ENCODE data around the gene CAMK2B. TPM values are rescaled to one million over a fixed set of nuclear protein-coding genes. Genes with fewer than 3 reads are reported as not detected.

The CAMK2B gene
- polyA plus RNA-seq, 2 of the 4 experiments (the other 2 are of a cell fraction): 0.17 TPM; not detected in 1

DNA sequence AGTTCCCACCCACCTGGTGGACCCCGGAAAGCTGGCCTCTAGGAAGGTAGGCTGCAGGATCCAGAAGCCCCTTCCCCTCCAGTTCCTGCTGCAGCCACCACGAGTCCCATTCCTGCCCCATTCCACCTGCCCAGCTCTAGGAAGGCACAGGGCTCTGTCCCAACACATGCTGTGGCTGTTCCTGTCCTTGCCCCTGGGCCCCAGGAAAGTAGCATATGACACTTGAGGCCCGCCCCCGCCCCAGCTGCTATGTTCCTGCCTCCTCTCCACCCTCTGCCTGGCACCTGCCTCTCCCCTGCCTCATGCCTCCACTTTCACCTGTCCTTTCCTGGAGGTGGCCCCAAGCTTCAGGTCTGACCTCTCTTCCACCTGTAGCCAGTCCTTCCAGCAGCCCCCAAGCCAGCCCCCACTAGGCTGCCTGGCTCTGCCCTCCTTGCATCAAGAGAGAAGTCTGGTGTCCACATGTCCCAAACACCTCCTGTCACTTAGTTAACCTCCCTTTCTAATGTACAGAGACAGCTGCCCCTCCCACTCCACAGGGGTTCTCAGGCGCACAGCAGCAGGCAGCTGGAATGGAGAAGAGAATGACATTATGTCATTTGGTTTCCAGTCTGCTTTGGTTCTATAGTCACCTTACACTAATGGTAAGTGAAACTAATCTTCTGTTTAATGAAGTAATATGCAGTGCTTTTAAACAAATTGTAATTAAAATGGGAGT is 101.9 kb downstream of the CAMK2B start:
- ChIA-PET CTCF (interaction anchor here (1.1 to 2.2 kb wide), 2 partner anchors 17 to 342 kb away, joined by 3 to 5 read pairs; no protein-coding TSS in a partner anchor), POLR2A (no interaction called here)
- no peak for ATAC-seq
- no peaks in the 10 kb centered on the region for H3K9me3 ChIP-seq
- no peak for DNase-seq (ENCODE audit: low read depth in 1 of 2, low spot score in 1 of 2)
- no peak overlapping the region for H3K4me3 ChIP-seq
- H3K4me2 ChIP-seq: no peak overlapping the region
- H3K4me1 ChIP-seq: no peaks in the 10 kb centered on the region
- 37% methylated on average over 3 of the region's 5 CpGs for WGBS (ENCODE audit: missing lambda C conversion rate)
- no peak for FAIRE-seq
- no peak overlapping the region for H3K27ac ChIP-seq
- no peak for TF ChIP-seq PHF8 (IDR thresholded peaks at IDR 0.05; ENCODE audit: borderline replicate concordance, low read depth)
- TF ChIP-seq HOXA7 (CRISPR knock-in tag; IDR thresholded peaks at IDR 0.05): no peak
- no peak for TF ChIP-seq RFX5 (IDR thresholded peaks at IDR 0.05)
- TF ChIP-seq POLR2AphosphoS2 (conservative IDR thresholded peaks at IDR 0.05; ENCODE audit: low read length): no peak
- TF ChIP-seq RARB (CRISPR knock-in tag; IDR thresholded peaks at IDR 0.05): no peak
- TF ChIP-seq KDM5A (IDR thresholded peaks at IDR 0.05): no peak
- TF ChIP-seq HEYL (CRISPR knock-in tag; IDR thresholded peaks at IDR 0.05): no peak
- no peak for TF ChIP-seq HDAC2 (IDR thresholded peaks at IDR 0.05)
- TF ChIP-seq BHLHE40 (IDR thresholded peaks at IDR 0.05; ENCODE audit: low read depth, low read length): no peak
- no peak for TF ChIP-seq KDM1A (IDR thresholded peaks at IDR 0.05; ENCODE audit: low read depth)
- TF ChIP-seq ZNF302 (CRISPR knock-in tag; IDR thresholded peaks at IDR 0.05): no peak
- TF ChIP-seq NPAS2 (CRISPR knock-in tag; IDR thresholded peaks at IDR 0.05; ENCODE audit: borderline replicate concordance): no peak
- no peak for TF ChIP-seq ESRRA (IDR thresholded peaks at IDR 0.05; ENCODE audit: borderline replicate concordance, low read length)
- TF ChIP-seq MAX (IDR thresholded peaks at IDR 0.05): no peak

DNA sequence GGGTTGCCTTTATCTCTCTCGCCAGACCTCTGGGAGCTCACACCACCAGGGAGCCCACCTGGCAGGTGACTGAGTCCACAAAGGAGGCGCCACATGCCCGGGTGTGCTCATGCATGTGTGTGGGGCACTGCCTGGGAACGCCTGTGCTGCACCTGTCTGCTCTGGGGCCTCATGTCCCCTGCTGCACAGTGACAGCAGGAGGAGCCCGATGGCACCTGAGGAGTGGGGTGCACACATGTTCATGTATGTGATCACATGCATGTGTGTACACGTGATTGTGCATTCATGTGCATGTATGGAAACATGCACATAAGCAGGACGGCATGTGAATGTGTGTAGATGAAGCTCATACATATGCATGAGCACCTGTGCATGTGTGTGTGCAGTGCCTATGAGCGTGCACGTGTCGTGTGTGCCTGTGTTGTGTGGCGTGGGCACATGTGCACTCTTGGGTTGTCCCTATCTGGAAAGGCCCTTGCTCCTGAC is 102.6 kb downstream of the CAMK2B start:
- CTCF ChIA-PET: interaction anchor here (0.9 to 2.2 kb wide), 4 partner anchors 18 to 343 kb away, joined by 3 to 5 read pairs (median 4); no protein-coding TSS in a partner anchor
- 74% methylated on average over 10 of the region's 11 CpGs for WGBS (ENCODE audit: missing lambda C conversion rate)
- POLR2A ChIA-PET: no interaction called here
- no peak overlapping the region for H3K27ac ChIP-seq
- no peak for TF ChIP-seq RFX5 (IDR thresholded peaks at IDR 0.05)
- TF ChIP-seq FOSL2 (IDR thresholded peaks at IDR 0.05): no peak
- no peak for TF ChIP-seq FOSL2 (CRISPR knock-in tag; IDR thresholded peaks at IDR 0.05)
- TF ChIP-seq SMC3 (IDR thresholded peaks at IDR 0.05): no peak
- no peak for TF ChIP-seq HMGXB4 (CRISPR knock-in tag; IDR thresholded peaks at IDR 0.05; ENCODE audit: borderline replicate concordance)
- no peak for TF ChIP-seq HOXB13 (CRISPR knock-in tag; IDR thresholded peaks at IDR 0.05; ENCODE audit: low read depth)
- no peak for TF ChIP-seq FOSB (CRISPR knock-in tag; IDR thresholded peaks at IDR 0.05)
- no peak for TF ChIP-seq NFE2L2 (conservative IDR thresholded peaks at IDR 0.05; ENCODE audit: low read length)
- TF ChIP-seq RCOR1 (IDR thresholded peaks at IDR 0.05; ENCODE audit: low read depth, low read length): no peak
- TF ChIP-seq BCL3 (IDR thresholded peaks at IDR 0.05): no peak
- TF ChIP-seq KDM1A (IDR thresholded peaks at IDR 0.05; ENCODE audit: low read depth): no peak
- no peak for TF ChIP-seq ELK1 (IDR thresholded peaks at IDR 0.05; ENCODE audit: low read depth, low read length)
- no peak for TF ChIP-seq ZNF302 (CRISPR knock-in tag; IDR thresholded peaks at IDR 0.05)
- TF ChIP-seq JUNB (IDR thresholded peaks at IDR 0.05): no peak
- no peak for TF ChIP-seq HOXB5 (CRISPR knock-in tag; IDR thresholded peaks at IDR 0.05)
- TF ChIP-seq MAFK (IDR thresholded peaks at IDR 0.05; ENCODE audit: partially characterized antibody): no peak
- TF ChIP-seq, protein P1, sequence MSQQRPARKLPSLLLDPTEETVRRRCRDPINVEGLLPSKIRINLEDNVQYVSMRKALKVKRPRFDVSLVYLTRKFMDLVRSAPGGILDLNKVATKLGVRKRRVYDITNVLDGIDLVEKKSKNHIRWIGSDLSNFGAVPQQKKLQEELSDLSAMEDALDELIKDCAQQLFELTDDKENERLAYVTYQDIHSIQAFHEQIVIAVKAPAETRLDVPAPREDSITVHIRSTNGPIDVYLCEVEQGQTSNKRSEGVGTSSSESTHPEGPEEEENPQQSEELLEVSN (IDR thresholded peaks at IDR 0.05; ENCODE audit: borderline replicate concordance, low read depth): no peak
- TF ChIP-seq JUN (IDR thresholded peaks at IDR 0.05): no peak
- H3K4me1 ChIP-seq: no peaks in the 10 kb centered on the region
- no peak overlapping the region for H3K4me2 ChIP-seq
- no peak overlapping the region for H3K4me3 ChIP-seq
- DNase-seq (ENCODE audit: low read depth in 1 of 2, low spot score in 1 of 2): no peak
- H3K9me3 ChIP-seq: no peaks in the 10 kb centered on the region
- ATAC-seq: no peak
- no peak for FAIRE-seq
